Neuronal stem cell (in vitro differentiated cells): Measurements from ENCODE around the gene EIF4G3.

Experiments used
- DNase-seq: peaks from one replicate; pipeline ENCODE4 v3.0.0-alpha.2; 2013; ENCODE audit warnings: low spot score
- H2AFZ ChIP-seq: one replicate; pipeline ENCODE4 v1.6.1; 2013; ENCODE audit warnings: mild to moderate bottlenecking, low read length, inconsistent platforms
- H2AK5ac ChIP-seq: 2 replicates; pipeline ENCODE4 v1.6.1; 2013; ENCODE audit warnings: low read depth, mild to moderate bottlenecking, inconsistent platforms, low read length, moderate library complexity, mixed read lengths
- H2BK120ac ChIP-seq: 2 replicates; pipeline ENCODE4 v1.6.1; 2013; ENCODE audit warnings: low read depth, mild to moderate bottlenecking, inconsistent platforms, low read length, moderate library complexity, mixed read lengths
- H2BK12ac ChIP-seq: one replicate; pipeline ENCODE4 v1.6.1; 2013; ENCODE audit warnings: low read length, inconsistent platforms
- H2BK15ac ChIP-seq: 2 replicates; pipeline ENCODE4 v1.6.1; 2013; ENCODE audit warnings: mild to moderate bottlenecking, low read length, inconsistent platforms, mixed read lengths
- H2BK5ac ChIP-seq: one replicate; pipeline ENCODE4 v1.6.1; 2013; ENCODE audit warnings: inconsistent platforms, mild to moderate bottlenecking, low read length, moderate library complexity
- H3K14ac ChIP-seq: one replicate; pipeline ENCODE4 v1.6.1; 2013; ENCODE audit warnings: low read length, inconsistent platforms
- H3K18ac ChIP-seq: 2 replicates; pipeline ENCODE4 v1.6.1; 2013; ENCODE audit warnings: low read length, inconsistent platforms
- H3K23ac ChIP-seq: 2 replicates; pipeline ENCODE4 v1.6.1; 2013; ENCODE audit warnings: low read depth, mild to moderate bottlenecking, mixed read lengths, low read length, inconsistent platforms; ENCODE audit not compliant: poor library complexity
- H3K27ac ChIP-seq: replicated peaks from 3 replicates; pipeline ENCODE4 v1.5.1; 2013; ENCODE audit warnings: low read length, inconsistent platforms
- H3K27me3 ChIP-seq, 3 experiments: 2 replicates each; pipeline ENCODE4 v1.6.1; 2013; ENCODE audit warnings: low read length in 3 of 3, mild to moderate bottlenecking in 2 of 3, inconsistent platforms in 1 of 3, low read depth in 1 of 3, mixed read lengths in 1 of 3, moderate library complexity in 1 of 3; ENCODE audit not compliant: control insufficient read depth in 3 of 3, insufficient read depth in 3 of 3
- H3K36me3 ChIP-seq, 2 donors: replicated peaks in 1 of 2; 2 replicates each; pipeline ENCODE4 v1.6.1; 2013; ENCODE audit warnings: low read length in 2 of 2; ENCODE audit not compliant: control insufficient read depth in 2 of 2, insufficient read depth in 2 of 2
- H3K4ac ChIP-seq: 2 replicates; pipeline ENCODE4 v1.6.1; 2013; ENCODE audit warnings: inconsistent platforms, mild to moderate bottlenecking, low read length, moderate library complexity
- H3K4me1 ChIP-seq, 2 donors: 1 replicate in 1 of 2; 2 replicates in 1 of 2; pipeline ENCODE4 v1.6.1; 2013; ENCODE audit warnings: low read length in 2 of 2, low read depth in 1 of 2; ENCODE audit not compliant: control insufficient read depth in 2 of 2, insufficient read depth in 1 of 2
- H3K4me2 ChIP-seq: one replicate; pipeline ENCODE4 v1.6.1; 2013; ENCODE audit warnings: mild to moderate bottlenecking, low read length, inconsistent platforms; ENCODE audit not compliant: insufficient read depth, poor library complexity, severe bottlenecking
- H3K4me3 ChIP-seq, 2 donors: 2 replicates each; pipeline ENCODE4 v1.5.1; 2013; ENCODE audit warnings: low read length in 2 of 2, mild to moderate bottlenecking in 2 of 2, inconsistent platforms in 1 of 2, moderate library complexity in 1 of 2
- H3K79me1 ChIP-seq: one replicate; pipeline ENCODE4 v1.6.1; 2013; ENCODE audit warnings: low read depth, mild to moderate bottlenecking, inconsistent platforms, low read length, moderate library complexity
- H3K9ac ChIP-seq: one replicate; pipeline ENCODE4 v1.6.1; 2013; ENCODE audit warnings: mild to moderate bottlenecking, low read depth, low read length, inconsistent platforms; ENCODE audit not compliant: poor library complexity
- H3K9me3 ChIP-seq, 2 donors: replicated peaks in 1 of 2; 2 replicates each; pipeline versions ENCODE3 to v1.6.1; 2013; ENCODE audit warnings: low read length in 2 of 2, mild to moderate bottlenecking in 2 of 2, inconsistent platforms in 1 of 2, low read depth in 1 of 2, mixed read lengths in 1 of 2, moderate library complexity in 1 of 2; ENCODE audit not compliant: control insufficient read depth in 2 of 2, insufficient read depth in 1 of 2
- H4K8ac ChIP-seq: one replicate; pipeline ENCODE4 v1.6.1; 2013; ENCODE audit warnings: low read depth, mild to moderate bottlenecking, inconsistent platforms, low read length, moderate library complexity
- H4K91ac ChIP-seq: one replicate; pipeline ENCODE4 v1.6.1; 2013; ENCODE audit warnings: low read length, low read depth, mild to moderate bottlenecking, inconsistent platforms; ENCODE audit not compliant: poor library complexity
- WGBS, 2 donors: extraction: QIAGEN DNeasy Blood & Tissue Kit; methylation state at CpG; one replicate each; pipeline ENCODE4 v1.1.7; 2013; ENCODE audit warnings: missing lambda C conversion rate in 2 of 2, mixed read lengths in 1 of 2; ENCODE audit not compliant: insufficient read length in 2 of 2, insufficient replicate concordance in 1 of 2; ENCODE audit errors: extremely low coverage in 2 of 2; 5-methylcytosine and 5-hydroxymethylcytosine counted together

Gene EIF4G3

GRCh38 chr1:21050031-21050430 lies 126.7 kb downstream of the EIF4G3 start:
- Histone ChIP-seq H3K4me1 (peaks cover 0 to 3% of the 10 kb centered on the region in 2 donors), H3K4ac (no peak overlapping the region), H3K27ac (no peak overlapping the region), H3K4me2 (no peak overlapping the region), H3K9me3 (peaks cover 5 to 17% of the 10 kb centered on the region in 2 donors), H3K9ac (no peak overlapping the region), H4K91ac (no peak overlapping the region), H4K8ac (no peak overlapping the region), H2AFZ (no peak overlapping the region), H3K27me3 (no peaks in the 10 kb centered on the region), H3K14ac (no peak overlapping the region), H3K36me3 (peaks cover 3 to 35% of the 10 kb centered on the region in 2 donors), H2AK5ac (no peak overlapping the region), H3K79me1 (peaks cover 6% of the 10 kb centered on the region), H2BK15ac (no peak overlapping the region), H2BK120ac (no peak overlapping the region), H3K18ac (no peak overlapping the region), H3K4me3 (no peak overlapping the region), H2BK12ac (no peak overlapping the region), H2BK5ac (no peak overlapping the region), H3K23ac (no peak overlapping the region)
- WGBS, 2 donors: 100% methylated on average over 1 of the region's 4 CpGs; no CpG with 5 or more reads in 1 of the 2 donors
- DNase-seq: no peak

GRCh38 chr1:21048462-21048861 lies 128.2 kb downstream of the EIF4G3 start:
- H3K4me2 ChIP-seq: no peak overlapping the region
- H3K23ac ChIP-seq: no peak overlapping the region
- no peak overlapping the region for H2BK120ac ChIP-seq
- no peak overlapping the region for H2AK5ac ChIP-seq
- H2BK15ac ChIP-seq: no peak overlapping the region
- H2AFZ ChIP-seq: no peak overlapping the region
- no peak overlapping the region for H3K14ac ChIP-seq
- peaks cover 5 to 17% of the 10 kb centered on the region in 2 donors for H3K9me3 ChIP-seq
- no peak overlapping the region for H3K9ac ChIP-seq
- no peak overlapping the region for H3K18ac ChIP-seq
- no peak overlapping the region for H4K8ac ChIP-seq
- H3K36me3 ChIP-seq: peaks cover 3 to 37% of the 10 kb centered on the region in 2 donors
- DNase-seq: no peak
- H3K27me3 ChIP-seq: no peaks in the 10 kb centered on the region
- no peak overlapping the region for H4K91ac ChIP-seq
- no peak overlapping the region for H3K4ac ChIP-seq
- H3K4me3 ChIP-seq: no peak overlapping the region
- peaks cover 6% of the 10 kb centered on the region for H3K79me1 ChIP-seq
- no peak overlapping the region for H3K27ac ChIP-seq
- no CpG with 5 or more reads among the region's 4 CpGs for WGBS, 2 donors
- H2BK5ac ChIP-seq: no peak overlapping the region
- peaks cover 0 to 3% of the 10 kb centered on the region in 2 donors for H3K4me1 ChIP-seq
- no peak overlapping the region for H2BK12ac ChIP-seq

GRCh38 chr1:21046132-21046531 lies 130.6 kb downstream of the EIF4G3 start:
- Histone ChIP-seq H4K91ac (no peak overlapping the region), H3K23ac (no peak overlapping the region), H4K8ac (no peak overlapping the region), H2AFZ (no peak overlapping the region), H3K9ac (no peak overlapping the region), H3K4me3 (no peak overlapping the region), H3K4me2 (no peak overlapping the region), H3K4ac (no peak overlapping the region), H3K4me1 (peaks cover 0 to 3% of the 10 kb centered on the region in 2 donors), H3K14ac (no peak overlapping the region), H2BK5ac (no peak overlapping the region), H2BK15ac (no peak overlapping the region), H3K18ac (no peak overlapping the region), H3K79me1 (peaks cover 7% of the 10 kb centered on the region), H3K9me3 (peaks cover 3 to 10% of the 10 kb centered on the region in 2 donors), H2BK12ac (no peak overlapping the region), H3K27me3 (no peaks in the 10 kb centered on the region), H2BK120ac (no peak overlapping the region), H2AK5ac (no peak overlapping the region), H3K27ac (no peak overlapping the region), H3K36me3 (peaks cover 3 to 37% of the 10 kb centered on the region in 2 donors)
- no peak for DNase-seq
- WGBS, 2 donors: no CpG with 5 or more reads among the region's 3 CpGs

- no peak overlapping the region for H3K4me2 ChIP-seq
- no peak overlapping the region for H3K27ac ChIP-seq
- H2BK120ac ChIP-seq: no peak overlapping the region
- H3K14ac ChIP-seq: no peak overlapping the region
- H4K8ac ChIP-seq: no peak overlapping the region
- H3K27me3 ChIP-seq: no peaks in the 10 kb centered on the region
- no peak overlapping the region for H2BK15ac ChIP-seq
- no peak overlapping the region for H2BK5ac ChIP-seq
- peaks cover 8% of the 10 kb centered on the region for H3K79me1 ChIP-seq
- no peak for DNase-seq
- WGBS, 2 donors: no CpG with 5 or more reads among the region's 2 CpGs
- H3K23ac ChIP-seq: no peak overlapping the region
- H2AK5ac ChIP-seq: no peak overlapping the region
- no peak overlapping the region for H3K9ac ChIP-seq
- no peak overlapping the region for H4K91ac ChIP-seq
- peaks cover 3 to 34% of the 10 kb centered on the region in 2 donors for H3K36me3 ChIP-seq
- H3K9me3 ChIP-seq: peaks cover 3 to 4% of the 10 kb centered on the region in 2 donors
- H3K4me1 ChIP-seq: peaks cover 0 to 3% of the 10 kb centered on the region in 2 donors
- no peak overlapping the region for H3K18ac ChIP-seq
- H3K4ac ChIP-seq: no peak overlapping the region
- no peak overlapping the region for H2AFZ ChIP-seq
- no peak overlapping the region for H2BK12ac ChIP-seq
- no peak overlapping the region for H3K4me3 ChIP-seq
Observed at GRCh38 chr1:21045351-21045750, 131.3 kb downstream of the EIF4G3 start.
